MM.1S (cell line): ENCODE data around the gene GAS2L1.

ENCODE experiments used
- DNase-seq: peaks from one replicate; pipeline ENCODE4 v3.0.0-alpha.2; 2015
- H2AFZ ChIP-seq: fragments of 300-600 bp; sonication (generic); 2 replicates; pipeline ENCODE4 v1.6.0; 2016; ENCODE audit warnings: antibody characterized with exemption, low read length
- H3F3A ChIP-seq: fragments of 300-600 bp; sonication (generic); 2 replicates; pipeline ENCODE4 v1.6.1; 2016; ENCODE audit warnings: mild to moderate bottlenecking, antibody characterized with exemption, low read length, moderate library complexity, mixed read lengths; ENCODE audit not compliant: insufficient read depth
- H3K27ac ChIP-seq: fragments of 300-600 bp; sonication (generic); 2 replicates; pipeline ENCODE4 v1.5.1; 2016; ENCODE audit warnings: mild to moderate bottlenecking, low read length
- H3K27me3 ChIP-seq: fragments of 300-600 bp; sonication (generic); replicated peaks from 2 replicates; pipeline ENCODE4 v1.6.0; 2016; ENCODE audit warnings: low read length; ENCODE audit not compliant: insufficient read depth
- H3K36me3 ChIP-seq: fragments of 300-600 bp; sonication (generic); replicated peaks from 2 replicates; pipeline ENCODE4 v1.6.1; 2016; ENCODE audit warnings: mild to moderate bottlenecking, low read length, mixed read lengths; ENCODE audit not compliant: insufficient read depth
- H3K4me1 ChIP-seq: fragments of 300-600 bp; sonication (generic); 2 replicates; pipeline ENCODE4 v1.6.1; 2016; ENCODE audit warnings: low read length, mixed read lengths
- H3K4me2 ChIP-seq: fragments of 300-600 bp; sonication (generic); 2 replicates; pipeline ENCODE4 v1.6.0; 2016; ENCODE audit warnings: low read depth, low read length
- H3K4me3 ChIP-seq: fragments of 300-600 bp; sonication (generic); 2 replicates; pipeline ENCODE4 v1.5.1; 2016; ENCODE audit warnings: low read length, mixed read lengths
- H3K79me2 ChIP-seq: fragments of 300-600 bp; sonication (generic); 2 replicates; pipeline ENCODE4 v1.6.1; 2016; ENCODE audit warnings: mixed run types, low read length, mixed read lengths
- H3K9ac ChIP-seq: fragments of 300-600 bp; sonication (generic); 2 replicates; pipeline ENCODE4 v1.6.1; 2016; ENCODE audit warnings: low read length, mixed read lengths
- H3K9me2 ChIP-seq: fragments of 300-600 bp; sonication (generic); replicated peaks from 2 replicates; pipeline ENCODE4 v1.6.1; 2016; ENCODE audit warnings: mild to moderate bottlenecking, low read length, mixed read lengths; ENCODE audit not compliant: insufficient read depth
- H3K9me3 ChIP-seq: fragments of 300-600 bp; sonication (generic); replicated peaks from 2 replicates; pipeline ENCODE4 v1.6.1; 2016; ENCODE audit warnings: mild to moderate bottlenecking, low read length, mixed read lengths; ENCODE audit not compliant: insufficient read depth
- H4K20me1 ChIP-seq: fragments of 300-600 bp; sonication (generic); 2 replicates; pipeline ENCODE4 v1.6.1; 2016; ENCODE audit warnings: mild to moderate bottlenecking, low read length, moderate library complexity, mixed read lengths; ENCODE audit not compliant: insufficient read depth
- CTCF ChIP-seq: fragments of 300-600 bp; sonication (generic); IDR thresholded peaks from 2 replicates; pipeline ENCODE4 v1.5.1; 2016; ENCODE audit warnings: antibody characterized with exemption, low read length, mixed read lengths
- EZH2 ChIP-seq: fragments of 300-600 bp; sonication (generic); optimal IDR thresholded peaks from 2 replicates; pipeline ENCODE3; 2017; ENCODE audit warnings: low read depth, mild to moderate bottlenecking, antibody characterized with exemption, low read length, mixed read lengths
- EZH2phosphoT487 ChIP-seq: fragments of 300-600 bp; sonication (generic); IDR thresholded peaks from 2 replicates; pipeline ENCODE4 v1.6.1; 2018; ENCODE audit warnings: antibody characterized with exemption, low read length

Gene GAS2L1

GRCh38 chr22:29340566-29340965, 34.1 kb downstream of the GAS2L1 start:
- no peaks in the 10 kb centered on the region for H3K27me3 ChIP-seq
- H3K36me3 ChIP-seq: no peaks in the 10 kb centered on the region
- H3K79me2 ChIP-seq: no peaks in the 10 kb centered on the region
- H3K4me1 ChIP-seq: no peaks in the 10 kb centered on the region
- TF ChIP-seq EZH2phosphoT487 (no peak), CTCF (no peak), EZH2 (no peak)
- no peak overlapping the region for H3K27ac ChIP-seq
- no peak overlapping the region for H3K4me2 ChIP-seq
- H3K9me3 ChIP-seq: no peaks in the 10 kb centered on the region
- no peak overlapping the region for H3K4me3 ChIP-seq
- H3K9ac ChIP-seq: no peak overlapping the region
- H4K20me1 ChIP-seq: no peaks in the 10 kb centered on the region
- no peak for DNase-seq
- no peaks in the 10 kb centered on the region for H3F3A ChIP-seq
- no peak overlapping the region for H2AFZ ChIP-seq
- no peaks in the 10 kb centered on the region for H3K9me2 ChIP-seq

GRCh38 chr22:29341056-29341848, 34.8 kb downstream of the GAS2L1 start:
- H3K9me2 ChIP-seq: no peaks in the 10 kb centered on the region
- TF ChIP-seq EZH2: no peak
- TF ChIP-seq EZH2phosphoT487: no peak
- no peak for TF ChIP-seq CTCF
- H3K4me3 ChIP-seq: no peak overlapping the region
- no peak overlapping the region for H3K27ac ChIP-seq
- no peak overlapping the region for H3K4me2 ChIP-seq
- H3K9me3 ChIP-seq: no peaks in the 10 kb centered on the region
- no peaks in the 10 kb centered on the region for H3K27me3 ChIP-seq
- no peak overlapping the region for H2AFZ ChIP-seq
- H3F3A ChIP-seq: no peaks in the 10 kb centered on the region
- H3K4me1 ChIP-seq: no peaks in the 10 kb centered on the region
- no peak overlapping the region for H3K9ac ChIP-seq
- no peaks in the 10 kb centered on the region for H3K36me3 ChIP-seq
- no peaks in the 10 kb centered on the region for H4K20me1 ChIP-seq
- DNase-seq: no peak
- no peaks in the 10 kb centered on the region for H3K79me2 ChIP-seq

- no peak overlapping the region for H3K4me2 ChIP-seq
- no peaks in the 10 kb centered on the region for H3K36me3 ChIP-seq
- H3K9ac ChIP-seq: no peak overlapping the region
These were observed 35.3 kb downstream of the GAS2L1 start for GRCh38 chr22:29341849-29342127.

More at GRCh38 chr22:29341849-29342127, 35.3 kb downstream of the GAS2L1 start:
- H3K27me3 ChIP-seq: no peaks in the 10 kb centered on the region
- DNase-seq: no peak
- TF ChIP-seq EZH2 (no peak), CTCF (no peak), EZH2phosphoT487 (no peak)
- no peak overlapping the region for H3K27ac ChIP-seq
- no peaks in the 10 kb centered on the region for H3K9me2 ChIP-seq
- H3F3A ChIP-seq: no peaks in the 10 kb centered on the region
- no peaks in the 10 kb centered on the region for H3K4me1 ChIP-seq
- no peaks in the 10 kb centered on the region for H3K79me2 ChIP-seq
- H4K20me1 ChIP-seq: no peaks in the 10 kb centered on the region
- H2AFZ ChIP-seq: no peak overlapping the region
- no peaks in the 10 kb centered on the region for H3K9me3 ChIP-seq
- no peak overlapping the region for H3K4me3 ChIP-seq
